ENCODE results near the gene FAM174C.

DNA sequence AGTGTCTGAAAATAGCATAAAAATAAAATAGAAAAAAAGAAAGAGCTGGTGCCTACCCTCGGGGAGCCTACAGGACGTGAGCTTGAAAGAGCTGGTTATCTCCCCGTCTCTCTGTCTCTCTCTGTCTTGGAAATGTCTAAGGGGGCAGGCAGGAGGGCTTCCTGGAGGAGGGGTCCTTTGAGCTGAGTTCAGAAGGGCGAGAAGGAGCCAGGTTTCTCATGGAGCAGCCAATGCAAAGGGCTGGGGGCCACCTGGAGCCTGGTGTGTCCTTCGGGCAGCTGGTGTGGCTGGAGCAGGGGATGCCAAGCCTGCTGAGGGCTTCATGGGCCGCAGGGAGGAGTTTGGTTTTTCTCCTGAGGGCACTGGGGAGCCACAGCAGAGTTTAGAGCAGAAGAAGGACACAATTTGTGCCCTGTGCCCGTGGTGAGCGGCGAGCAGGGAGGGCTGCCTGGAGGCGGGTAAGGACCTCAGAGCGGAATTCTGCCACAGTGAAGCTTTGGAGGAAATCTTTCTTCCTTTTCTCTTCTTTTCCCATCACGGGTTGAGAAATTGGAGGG, 49.0 kb downstream of the FAM174C start:
- TF ChIP-seq, protein P1, sequence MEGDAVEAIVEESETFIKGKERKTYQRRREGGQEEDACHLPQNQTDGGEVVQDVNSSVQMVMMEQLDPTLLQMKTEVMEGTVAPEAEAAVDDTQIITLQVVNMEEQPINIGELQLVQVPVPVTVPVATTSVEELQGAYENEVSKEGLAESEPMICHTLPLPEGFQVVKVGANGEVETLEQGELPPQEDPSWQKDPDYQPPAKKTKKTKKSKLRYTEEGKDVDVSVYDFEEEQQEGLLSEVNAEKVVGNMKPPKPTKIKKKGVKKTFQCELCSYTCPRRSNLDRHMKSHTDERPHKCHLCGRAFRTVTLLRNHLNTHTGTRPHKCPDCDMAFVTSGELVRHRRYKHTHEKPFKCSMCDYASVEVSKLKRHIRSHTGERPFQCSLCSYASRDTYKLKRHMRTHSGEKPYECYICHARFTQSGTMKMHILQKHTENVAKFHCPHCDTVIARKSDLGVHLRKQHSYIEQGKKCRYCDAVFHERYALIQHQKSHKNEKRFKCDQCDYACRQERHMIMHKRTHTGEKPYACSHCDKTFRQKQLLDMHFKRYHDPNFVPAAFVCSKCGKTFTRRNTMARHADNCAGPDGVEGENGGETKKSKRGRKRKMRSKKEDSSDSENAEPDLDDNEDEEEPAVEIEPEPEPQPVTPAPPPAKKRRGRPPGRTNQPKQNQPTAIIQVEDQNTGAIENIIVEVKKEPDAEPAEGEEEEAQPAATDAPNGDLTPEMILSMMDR (IDR thresholded peaks at IDR 0.05; ENCODE audit: low read depth, low read length, missing input control): no peak
- TF ChIP-seq, protein P2, sequence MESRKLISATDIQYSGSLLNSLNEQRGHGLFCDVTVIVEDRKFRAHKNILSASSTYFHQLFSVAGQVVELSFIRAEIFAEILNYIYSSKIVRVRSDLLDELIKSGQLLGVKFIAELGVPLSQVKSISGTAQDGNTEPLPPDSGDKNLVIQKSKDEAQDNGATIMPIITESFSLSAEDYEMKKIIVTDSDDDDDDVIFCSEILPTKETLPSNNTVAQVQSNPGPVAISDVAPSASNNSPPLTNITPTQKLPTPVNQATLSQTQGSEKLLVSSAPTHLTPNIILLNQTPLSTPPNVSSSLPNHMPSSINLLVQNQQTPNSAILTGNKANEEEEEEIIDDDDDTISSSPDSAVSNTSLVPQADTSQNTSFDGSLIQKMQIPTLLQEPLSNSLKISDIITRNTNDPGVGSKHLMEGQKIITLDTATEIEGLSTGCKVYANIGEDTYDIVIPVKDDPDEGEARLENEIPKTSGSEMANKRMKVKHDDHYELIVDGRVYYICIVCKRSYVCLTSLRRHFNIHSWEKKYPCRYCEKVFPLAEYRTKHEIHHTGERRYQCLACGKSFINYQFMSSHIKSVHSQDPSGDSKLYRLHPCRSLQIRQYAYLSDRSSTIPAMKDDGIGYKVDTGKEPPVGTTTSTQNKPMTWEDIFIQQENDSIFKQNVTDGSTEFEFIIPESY (IDR thresholded peaks at IDR 0.05): no peak
- TF ChIP-seq JUND (IDR thresholded peaks at IDR 0.05): no peak
- no peak for TF ChIP-seq SP1 (IDR thresholded peaks at IDR 0.05)
- TF ChIP-seq, protein P3, sequence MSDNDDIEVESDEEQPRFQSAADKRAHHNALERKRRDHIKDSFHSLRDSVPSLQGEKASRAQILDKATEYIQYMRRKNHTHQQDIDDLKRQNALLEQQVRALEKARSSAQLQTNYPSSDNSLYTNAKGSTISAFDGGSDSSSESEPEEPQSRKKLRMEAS (IDR thresholded peaks at IDR 0.05): no peak
- no peak for TF ChIP-seq GABPA (IDR thresholded peaks at IDR 0.05 in 1 of 2, conservative IDR thresholded peaks at IDR 0.05 in 1 of 2)
- TF ChIP-seq, protein P4, sequence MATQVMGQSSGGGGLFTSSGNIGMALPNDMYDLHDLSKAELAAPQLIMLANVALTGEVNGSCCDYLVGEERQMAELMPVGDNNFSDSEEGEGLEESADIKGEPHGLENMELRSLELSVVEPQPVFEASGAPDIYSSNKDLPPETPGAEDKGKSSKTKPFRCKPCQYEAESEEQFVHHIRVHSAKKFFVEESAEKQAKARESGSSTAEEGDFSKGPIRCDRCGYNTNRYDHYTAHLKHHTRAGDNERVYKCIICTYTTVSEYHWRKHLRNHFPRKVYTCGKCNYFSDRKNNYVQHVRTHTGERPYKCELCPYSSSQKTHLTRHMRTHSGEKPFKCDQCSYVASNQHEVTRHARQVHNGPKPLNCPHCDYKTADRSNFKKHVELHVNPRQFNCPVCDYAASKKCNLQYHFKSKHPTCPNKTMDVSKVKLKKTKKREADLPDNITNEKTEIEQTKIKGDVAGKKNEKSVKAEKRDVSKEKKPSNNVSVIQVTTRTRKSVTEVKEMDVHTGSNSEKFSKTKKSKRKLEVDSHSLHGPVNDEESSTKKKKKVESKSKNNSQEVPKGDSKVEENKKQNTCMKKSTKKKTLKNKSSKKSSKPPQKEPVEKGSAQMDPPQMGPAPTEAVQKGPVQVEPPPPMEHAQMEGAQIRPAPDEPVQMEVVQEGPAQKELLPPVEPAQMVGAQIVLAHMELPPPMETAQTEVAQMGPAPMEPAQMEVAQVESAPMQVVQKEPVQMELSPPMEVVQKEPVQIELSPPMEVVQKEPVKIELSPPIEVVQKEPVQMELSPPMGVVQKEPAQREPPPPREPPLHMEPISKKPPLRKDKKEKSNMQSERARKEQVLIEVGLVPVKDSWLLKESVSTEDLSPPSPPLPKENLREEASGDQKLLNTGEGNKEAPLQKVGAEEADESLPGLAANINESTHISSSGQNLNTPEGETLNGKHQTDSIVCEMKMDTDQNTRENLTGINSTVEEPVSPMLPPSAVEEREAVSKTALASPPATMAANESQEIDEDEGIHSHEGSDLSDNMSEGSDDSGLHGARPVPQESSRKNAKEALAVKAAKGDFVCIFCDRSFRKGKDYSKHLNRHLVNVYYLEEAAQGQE (IDR thresholded peaks at IDR 0.05): no peak
- TF ChIP-seq EGR1 (IDR thresholded peaks at IDR 0.05; ENCODE audit: low read depth in 2 of 2): no peak
- TF ChIP-seq, protein P5, sequence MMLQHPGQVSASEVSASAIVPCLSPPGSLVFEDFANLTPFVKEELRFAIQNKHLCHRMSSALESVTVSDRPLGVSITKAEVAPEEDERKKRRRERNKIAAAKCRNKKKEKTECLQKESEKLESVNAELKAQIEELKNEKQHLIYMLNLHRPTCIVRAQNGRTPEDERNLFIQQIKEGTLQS (IDR thresholded peaks at IDR 0.05): no peak
- TF ChIP-seq TAF1 (conservative IDR thresholded peaks at IDR 0.05): no peak
- TF ChIP-seq NR2F2 (IDR thresholded peaks at IDR 0.05): no peak
- TF ChIP-seq YY1 (IDR thresholded peaks at IDR 0.05): no peak

Measured in liver (tissue), 3 donors.